Mucosa of stomach (tissue), 1 donor: Measurements from ENCODE around the gene RFX5.

ENCODE experiments used
- H3K27me3 ChIP-seq: one replicate; pipeline ENCODE4 v1.7.0; 2013; ENCODE audit warnings: mild to moderate bottlenecking, low read length; ENCODE audit not compliant: control insufficient read depth, insufficient read depth
- H3K36me3 ChIP-seq: one replicate; pipeline ENCODE4 v1.7.0; 2013; ENCODE audit warnings: low read length; ENCODE audit not compliant: control insufficient read depth, insufficient read depth
- H3K4me1 ChIP-seq: one replicate; pipeline ENCODE4 v1.7.0; 2013; ENCODE audit warnings: mild to moderate bottlenecking, low read length; ENCODE audit not compliant: control insufficient read depth, insufficient read depth
- H3K4me3 ChIP-seq: one replicate; pipeline ENCODE4 v1.7.0; 2013; ENCODE audit warnings: low read length
- H3K9ac ChIP-seq: one replicate; pipeline ENCODE4 v1.7.0; 2013; ENCODE audit warnings: mild to moderate bottlenecking, low read length, moderate library complexity
- H3K9me3 ChIP-seq: one replicate; pipeline ENCODE4 v1.7.0; 2013; ENCODE audit warnings: mild to moderate bottlenecking, low read length, moderate library complexity; ENCODE audit not compliant: control insufficient read depth
- donor health status: Pancreatic carcinoma.

Gene RFX5

DNA sequence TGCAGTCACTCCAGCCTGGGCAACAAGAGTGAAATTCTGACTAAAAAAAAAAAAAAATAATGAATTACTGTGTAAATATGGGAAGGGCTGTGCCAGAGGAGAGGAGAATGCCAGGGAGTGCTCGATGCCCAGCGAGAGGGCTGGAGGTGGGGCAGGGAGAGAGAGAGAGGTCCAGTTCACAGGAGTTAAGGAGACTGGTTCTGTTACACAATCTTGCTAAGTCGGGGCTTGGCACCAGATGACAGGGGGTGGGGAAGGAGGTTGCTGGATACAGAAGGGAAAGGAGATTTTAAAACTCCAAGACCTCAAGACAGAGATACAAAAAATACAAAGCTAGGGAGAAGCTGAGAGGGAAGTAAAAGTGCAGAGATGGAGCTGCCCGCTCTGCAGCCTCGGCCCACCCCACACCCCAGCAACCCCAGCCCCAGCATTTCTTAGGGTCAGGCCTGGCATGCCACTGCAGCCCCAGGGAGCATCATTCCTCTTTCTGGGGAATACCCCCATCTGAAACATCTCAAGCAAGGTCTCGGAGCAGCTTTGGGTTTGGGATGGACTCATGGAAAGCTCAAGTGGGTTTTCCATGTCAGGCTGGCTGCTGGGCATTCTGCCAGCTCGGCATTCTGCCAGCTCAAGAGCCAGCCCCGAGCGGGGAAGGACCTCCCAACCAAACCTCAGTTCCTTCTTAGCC is 24.5 kb upstream of the RFX5 start:
- Histone ChIP-seq H3K9me3 (no peaks in the 10 kb centered on the region), H3K4me3 (peak overlapping the region; percentile 98), H3K36me3 (peaks cover 10% of the 10 kb centered on the region), H3K9ac (peak overlapping the region; percentile 68), H3K4me1 (peaks cover 53% of the 10 kb centered on the region), H3K27me3 (no peaks in the 10 kb centered on the region)

GRCh38 chr1:151370211-151370911 is 23.3 kb upstream of the RFX5 start:
- peaks cover 53% of the 10 kb centered on the region for H3K4me1 ChIP-seq
- H3K9ac ChIP-seq, result peak overlapping the region; percentile 68
- peaks cover 22% of the 10 kb centered on the region for H3K36me3 ChIP-seq
- no peaks in the 10 kb centered on the region for H3K9me3 ChIP-seq
- H3K27me3 ChIP-seq, result no peaks in the 10 kb centered on the region
- no peak overlapping the region for H3K4me3 ChIP-seq

DNA sequence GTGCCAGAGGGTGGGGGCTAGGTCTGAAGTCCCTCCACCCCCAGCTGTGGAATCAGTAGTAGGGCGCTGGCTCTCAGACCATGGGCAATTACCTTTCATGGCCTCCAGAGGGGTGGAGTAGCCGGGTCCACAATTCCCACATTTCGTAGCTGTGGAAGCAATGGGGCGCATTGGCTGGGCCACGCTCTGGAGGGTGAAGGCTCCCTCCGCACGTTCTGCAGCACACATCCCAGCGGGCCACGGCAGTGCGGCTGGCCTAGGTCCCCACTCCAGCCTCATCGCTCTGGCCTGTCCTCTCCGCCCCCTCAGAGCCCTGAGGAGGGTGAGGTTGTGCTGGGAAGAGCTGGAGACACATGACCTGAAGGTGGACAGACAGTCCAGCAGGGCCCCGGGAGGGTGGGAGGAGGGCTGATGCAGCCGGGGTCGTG is 22.6 kb upstream of the RFX5 start:
- H3K4me3 ChIP-seq, result no peak overlapping the region
- peaks cover 29% of the 10 kb centered on the region for H3K36me3 ChIP-seq
- no peaks in the 10 kb centered on the region for H3K27me3 ChIP-seq
- H3K4me1 ChIP-seq, result peaks cover 53% of the 10 kb centered on the region
- no peaks in the 10 kb centered on the region for H3K9me3 ChIP-seq
- H3K9ac ChIP-seq, result no peak overlapping the region

GRCh38 chr1:151369302-151369610 is 22.2 kb upstream of the RFX5 start:
- Histone ChIP-seq H3K9me3 (no peaks in the 10 kb centered on the region), H3K4me3 (no peak overlapping the region), H3K9ac (no peak overlapping the region), H3K27me3 (no peaks in the 10 kb centered on the region), H3K36me3 (peaks cover 33% of the 10 kb centered on the region), H3K4me1 (peaks cover 52% of the 10 kb centered on the region)

DNA sequence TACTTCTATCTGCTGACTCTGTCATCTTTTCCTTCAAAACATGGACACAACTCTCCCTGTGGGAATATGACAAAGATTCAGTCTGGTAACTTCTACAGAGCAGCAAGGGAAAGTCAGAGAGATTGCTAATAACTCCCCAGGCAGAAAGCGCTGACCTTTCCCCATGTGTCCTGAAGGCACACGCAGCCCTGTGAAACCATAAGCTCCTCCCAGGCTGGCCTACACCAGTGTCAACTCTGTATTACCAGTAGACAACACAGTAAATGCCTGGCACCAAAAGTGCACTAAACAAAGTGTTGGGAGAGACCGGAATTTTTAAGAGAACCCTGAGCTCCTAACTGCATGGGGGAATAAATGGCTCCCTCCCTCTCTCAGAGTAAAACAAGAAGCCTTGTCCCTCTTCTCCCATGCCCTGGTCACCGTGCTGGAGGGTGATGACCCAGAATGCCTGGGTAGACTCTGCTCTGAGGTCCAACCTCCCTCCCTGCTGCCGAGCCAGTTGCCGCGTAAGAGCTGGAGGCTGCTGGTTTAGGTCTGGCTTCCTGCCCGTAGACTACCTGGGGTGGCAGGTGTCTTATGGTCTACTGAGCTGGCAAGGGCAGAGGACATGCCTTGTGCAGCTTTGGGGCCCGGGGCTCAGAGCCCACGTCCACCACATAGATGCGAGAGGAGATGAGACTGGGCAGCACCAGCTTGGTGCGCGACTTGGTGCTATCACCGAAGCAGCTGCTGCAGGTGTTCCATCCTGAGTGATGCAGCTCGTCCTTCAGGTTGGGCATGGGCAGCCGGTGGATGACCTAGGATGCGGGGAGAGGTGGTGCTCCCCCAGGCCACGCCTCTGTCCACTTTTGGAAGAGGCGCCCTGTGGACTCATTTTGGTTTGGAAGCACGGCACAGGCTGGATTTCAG is 21.6 kb upstream of the RFX5 start:
- Histone ChIP-seq H3K36me3 (peaks cover 34% of the 10 kb centered on the region), H3K9ac (no peak overlapping the region), H3K27me3 (no peaks in the 10 kb centered on the region), H3K9me3 (no peaks in the 10 kb centered on the region), H3K4me3 (no peak overlapping the region), H3K4me1 (peaks cover 46% of the 10 kb centered on the region)

- Histone ChIP-seq H3K4me3 (no peak overlapping the region), H3K9me3 (no peaks in the 10 kb centered on the region), H3K36me3 (peaks cover 34% of the 10 kb centered on the region), H3K4me1 (peaks cover 38% of the 10 kb centered on the region), H3K27me3 (no peaks in the 10 kb centered on the region), H3K9ac (no peak overlapping the region)
These were observed 20.8 kb upstream of the RFX5 start for GRCh38 chr1:151367658-151368392.

GRCh38 chr1:151364996-151365395 is 17.9 kb upstream of the RFX5 start:
- H3K4me3 ChIP-seq, result no peak overlapping the region
- H3K27me3 ChIP-seq, result no peaks in the 10 kb centered on the region
- H3K4me1 ChIP-seq, result peaks cover 21% of the 10 kb centered on the region
- H3K36me3 ChIP-seq, result peaks cover 34% of the 10 kb centered on the region
- H3K9me3 ChIP-seq, result no peaks in the 10 kb centered on the region
- H3K9ac ChIP-seq, result no peak overlapping the region

- H3K27me3 ChIP-seq, result no peaks in the 10 kb centered on the region
- no peaks in the 10 kb centered on the region for H3K4me1 ChIP-seq
- H3K9ac ChIP-seq, result no peak overlapping the region
- H3K9me3 ChIP-seq, result no peaks in the 10 kb centered on the region
- H3K36me3 ChIP-seq, result peaks cover 28% of the 10 kb centered on the region
- no peak overlapping the region for H3K4me3 ChIP-seq
These were observed 15.5 kb upstream of the RFX5 start for GRCh38 chr1:151362308-151363155.

- Histone ChIP-seq H3K27me3 (no peaks in the 10 kb centered on the region), H3K4me3 (no peak overlapping the region), H3K4me1 (no peaks in the 10 kb centered on the region), H3K9me3 (no peaks in the 10 kb centered on the region), H3K36me3 (peaks cover 28% of the 10 kb centered on the region), H3K9ac (no peak overlapping the region)
These were observed 14.8 kb upstream of the RFX5 start for GRCh38 chr1:151361883-151362282.

DNA sequence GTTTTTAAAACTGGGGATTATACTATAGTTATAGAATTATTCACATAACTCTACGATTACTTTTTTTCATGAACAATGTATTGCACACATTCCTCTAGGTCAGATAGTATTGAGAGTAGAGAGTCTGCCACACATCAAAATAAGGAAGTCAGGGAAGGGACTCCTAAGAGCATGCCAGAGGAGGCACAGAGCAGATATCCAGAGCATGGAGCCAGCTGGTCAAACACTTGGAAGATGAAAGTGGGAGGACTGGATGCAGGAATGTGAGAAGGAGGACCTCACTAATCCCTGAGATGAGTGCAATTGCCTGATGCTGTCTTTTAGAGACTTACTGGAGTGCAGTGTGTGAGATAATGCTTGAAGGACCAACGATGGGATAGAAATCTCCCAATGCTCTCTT is 9.6 kb upstream of the RFX5 start:
- H3K27me3 ChIP-seq, result no peaks in the 10 kb centered on the region
- H3K36me3 ChIP-seq, result no peaks in the 10 kb centered on the region
- no peak overlapping the region for H3K4me3 ChIP-seq
- no peak overlapping the region for H3K9ac ChIP-seq
- H3K9me3 ChIP-seq, result no peaks in the 10 kb centered on the region
- no peaks in the 10 kb centered on the region for H3K4me1 ChIP-seq
